Measurements from ENCODE around the gene SGTA. TPM values are rescaled to one million over a fixed set of nuclear protein-coding genes. Genes with fewer than 3 reads are reported as not detected.

The SGTA gene
- total and polyA plus RNA-seq, 2 of the 8 experiments (the other 6 are each of a cell fraction or from before 2014, with no cell fraction given): 86.8 to 130 TPM

GRCh38 chr19:2754659-2755447 lies 28.2 kb downstream of the SGTA start:
- 92% methylated on average over 40 of the region's 43 CpGs; no CpG with 5 or more reads in 1 of the 2 experiments for WGBS, 2 experiments (ENCODE audit: extremely low coverage in 1 of 2, insufficient coverage in 1 of 2, insufficient read length in 1 of 2, insufficient replicate concordance in 2 of 2, low coverage in 1 of 2, low lambda C conversion rate in 2 of 2, missing lambda C conversion rate in 1 of 2)
- ChIA-PET POLR2A (ENCODE audit: partially characterized antibody) (interaction anchor here (0.6 kb wide), 1 partner anchor 506 kb away, joined by 3 read pairs; no protein-coding TSS in a partner anchor), CTCF (ENCODE audit: partially characterized antibody) (interaction anchor here (0.8 to 9.8 kb wide), 3 partner anchors 10 to 107 kb away, joined by 3 to 117 read pairs (median 5); no protein-coding TSS in a partner anchor)
- H3K14ac ChIP-seq (ENCODE audit: insufficient read length): no peak overlapping the region
- DNase-seq (ENCODE audit: low read depth in 1 of 2, low spot score in 2 of 2): no peak
- peaks cover 0 to 10% of the 10 kb centered on the region in 2 experiments for H4K20me1 ChIP-seq (replicated peaks in 1 of 2; ENCODE audit: control insufficient read depth in 1 of 2, insufficient read depth in 2 of 2, low read length in 2 of 2)
- H4K5ac ChIP-seq (ENCODE audit: insufficient read length, low read depth, low read length): no peak overlapping the region
- no peaks in the 10 kb centered on the region for H3K23me2 ChIP-seq (ENCODE audit: low read depth, low read length)
- no peak overlapping the region for H3K23ac ChIP-seq (ENCODE audit: insufficient read length)
- TF ChIP-seq YY1 (IDR thresholded peaks at IDR 0.05; ENCODE audit: low read depth, low read length) (no peak), BACH1 (IDR thresholded peaks at IDR 0.05; ENCODE audit: low read length) (no peak)
- no peak overlapping the region for H2AK5ac ChIP-seq (ENCODE audit: low read depth, low read length)
- H3K56ac ChIP-seq (replicated peaks; ENCODE audit: insufficient read length, low read depth, low read length): no peak overlapping the region
- no peaks in the 10 kb centered on the region for H3K27me3 ChIP-seq (replicated peaks in 1 of 4; ENCODE audit: control insufficient read depth in 3 of 4, extremely low read depth in 1 of 4, insufficient read depth in 3 of 4, low read length in 3 of 4)
- no peaks in the 10 kb centered on the region for H3K79me2 ChIP-seq (ENCODE audit: control insufficient read depth in 1 of 2, insufficient read depth in 2 of 2, low read length in 2 of 2)
- H3K4me3 ChIP-seq (ENCODE audit: extremely low read depth in 1 of 4, insufficient read depth in 2 of 4, low read depth in 3 of 4, low read length in 4 of 4): no peak overlapping the region
- H2BK12ac ChIP-seq (ENCODE audit: low read depth, low read length): no peak overlapping the region
- H3K4me2 ChIP-seq (ENCODE audit: insufficient read depth in 1 of 2, low read depth in 2 of 2, low read length in 2 of 2): no peak overlapping the region
- no peaks in the 10 kb centered on the region for H3K4me1 ChIP-seq (replicated peaks in 1 of 4; ENCODE audit: control insufficient read depth in 3 of 4, insufficient read depth in 4 of 4, low read length in 3 of 4)
- H3K9me3 ChIP-seq (ENCODE audit: insufficient read depth in 2 of 2, low read depth in 1 of 2, low read length in 1 of 2): no peaks in the 10 kb centered on the region
- H3K9ac ChIP-seq (replicated peaks in 1 of 4; ENCODE audit: extremely low read depth in 1 of 4, low read depth in 3 of 4, low read length in 3 of 4): no peak overlapping the region
- H2BK15ac ChIP-seq (ENCODE audit: low read length): no peak overlapping the region
- peaks cover 11 to 44% (median 31%) of the 10 kb centered on the region in 4 experiments for H3K36me3 ChIP-seq (ENCODE audit: control insufficient read depth in 2 of 4, insufficient read depth in 4 of 4, low read length in 3 of 4)
- H3K79me1 ChIP-seq (ENCODE audit: low read depth, low read length): no peaks in the 10 kb centered on the region
- no peak overlapping the region for H2BK20ac ChIP-seq (ENCODE audit: low read length)
- no peak overlapping the region for H2BK5ac ChIP-seq (ENCODE audit: low read depth, low read length)
- no peak for FAIRE-seq
- no peak overlapping the region for H3K4ac ChIP-seq (replicated peaks; ENCODE audit: insufficient read length, low read depth, low read length)
- H2AFZ ChIP-seq (ENCODE audit: low read length): no peak overlapping the region
- H3K27ac ChIP-seq (ENCODE audit: low read depth, low read length): no peak overlapping the region
- no peak overlapping the region for H4K91ac ChIP-seq (replicated peaks; ENCODE audit: insufficient read length, low read length)
- H2BK120ac ChIP-seq (replicated peaks; ENCODE audit: low read depth, low read length): no peak overlapping the region
- H3K18ac ChIP-seq (ENCODE audit: extremely low read depth, low read length): no peak overlapping the region
- no peak overlapping the region for H4K8ac ChIP-seq (ENCODE audit: extremely low read depth, insufficient read depth, low read length)

Measured in H1 (cell line).